Measurements from ENCODE around the gene MAML2. TPM values are rescaled to one million over a fixed set of nuclear protein-coding genes. Genes with fewer than 3 reads are reported as not detected.

The MAML2 gene
- total RNA-seq, 2 experiments from 2014 or later: 0.15 to 1.0 TPM

DNA sequence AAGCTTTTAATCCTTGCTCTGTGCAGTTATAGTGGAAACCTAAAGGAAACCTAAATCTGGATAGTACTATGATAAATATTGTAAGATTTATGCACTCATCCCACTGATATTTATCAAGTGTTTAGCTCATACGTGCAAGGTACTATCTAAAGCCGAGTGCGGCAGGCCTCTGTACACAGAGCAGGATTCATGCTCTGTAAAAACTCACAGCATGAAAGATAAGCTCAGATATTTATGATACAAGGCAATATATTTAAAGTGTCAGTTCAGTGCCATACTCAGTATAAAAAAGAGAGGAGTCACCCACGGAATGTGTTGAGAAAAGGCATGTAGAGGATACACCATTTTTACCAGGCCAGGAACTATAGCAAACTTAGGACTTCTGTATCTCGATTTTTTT lies 66.2 kb downstream of the MAML2 start:
- Histone ChIP-seq H3K4me1 (ENCODE audit: insufficient read depth, low read length, poor library complexity, severe bottlenecking) (no peaks in the 10 kb centered on the region), H3K27ac (ENCODE audit: low read depth, low read length, poor library complexity, severe bottlenecking) (no peak overlapping the region), H3K4me2 (ENCODE audit: low read length) (no peak overlapping the region), H3K9me2 (ENCODE audit: insufficient read depth, low read length) (no peaks in the 10 kb centered on the region), H2AFZ (ENCODE audit: low read length) (no peak overlapping the region), H3K4me3 (ENCODE audit: low read depth, low read length, poor library complexity, severe bottlenecking) (no peak overlapping the region), H4K20me1 (ENCODE audit: insufficient read depth, low read length) (no peaks in the 10 kb centered on the region), H3K9me3 (ENCODE audit: low read length) (no peaks in the 10 kb centered on the region), H3K36me3 (ENCODE audit: insufficient read depth, low read length) (no peaks in the 10 kb centered on the region), H3K79me2 (ENCODE audit: insufficient read depth, low read depth, low read length) (no peaks in the 10 kb centered on the region)
- DNase-seq (ENCODE audit: low spot score): no peak
- intact Hi-C loops (cut with micrococcal nuclease; ENCODE audit: unreplicated experiment): no loop called here
- ChIA-PET CTCF (ENCODE audit: unreplicated experiment) (interaction anchor here (0.6 kb wide), 1 partner anchor 113 kb away, joined by 4 read pairs; the partner anchor contains the start of genes CCDC82 and JRKL), POLR2A (interaction anchor here (0.7 to 2.2 kb wide), 6 partner anchors 9 to 194 kb away, joined by 3 to 14 read pairs (median 4); no protein-coding TSS in a partner anchor)
- TF ChIP-seq CTCF (conservative IDR thresholded peaks at IDR 0.05; ENCODE audit: low read length) (no peak), EZH2phosphoT487 (IDR thresholded peaks at IDR 0.05; ENCODE audit: borderline replicate concordance, low read depth, low read length) (no peak)
- no TSS peak for BruUV-seq (replicated peaks)

GRCh38 chr11:96275801-96276594 lies 67.0 kb downstream of the MAML2 start:
- Histone ChIP-seq H3K79me2 (ENCODE audit: insufficient read depth, low read depth, low read length) (no peaks in the 10 kb centered on the region), H3K9me2 (ENCODE audit: insufficient read depth, low read length) (no peaks in the 10 kb centered on the region), H3K4me3 (ENCODE audit: low read depth, low read length, poor library complexity, severe bottlenecking) (no peak overlapping the region), H3K4me2 (ENCODE audit: low read length) (no peak overlapping the region), H3K27ac (ENCODE audit: low read depth, low read length, poor library complexity, severe bottlenecking) (no peak overlapping the region), H3K4me1 (ENCODE audit: insufficient read depth, low read length, poor library complexity, severe bottlenecking) (no peaks in the 10 kb centered on the region), H4K20me1 (ENCODE audit: insufficient read depth, low read length) (no peaks in the 10 kb centered on the region), H2AFZ (ENCODE audit: low read length) (no peak overlapping the region), H3K9me3 (ENCODE audit: low read length) (no peaks in the 10 kb centered on the region), H3K36me3 (ENCODE audit: insufficient read depth, low read length) (no peaks in the 10 kb centered on the region)
- BruUV-seq (replicated peaks): no TSS peak
- TF ChIP-seq CTCF (conservative IDR thresholded peaks at IDR 0.05; ENCODE audit: low read length) (no peak), EZH2phosphoT487 (IDR thresholded peaks at IDR 0.05; ENCODE audit: borderline replicate concordance, low read depth, low read length) (no peak)
- ChIA-PET CTCF (ENCODE audit: unreplicated experiment) (interaction anchor here (0.6 kb wide), 1 partner anchor 114 kb away, joined by 4 read pairs; the partner anchor contains the start of genes CCDC82 and JRKL), POLR2A (interaction anchor here (0.6 to 2.2 kb wide), 11 partner anchors 8 to 353 kb away, joined by 3 to 14 read pairs (median 4); no protein-coding TSS in a partner anchor)
- intact Hi-C loops (cut with micrococcal nuclease; ENCODE audit: unreplicated experiment): no loop called here
- DNase-seq (ENCODE audit: low spot score): no peak

- Histone ChIP-seq H3K27ac (ENCODE audit: low read depth, low read length, poor library complexity, severe bottlenecking) (no peak overlapping the region), H3K9me3 (ENCODE audit: low read length) (peaks cover 7% of the 10 kb centered on the region; the same call in 1 of the 2 replicates), H3K79me2 (ENCODE audit: insufficient read depth, low read depth, low read length) (no peaks in the 10 kb centered on the region), H3K9me2 (ENCODE audit: insufficient read depth, low read length) (no peaks in the 10 kb centered on the region), H4K20me1 (ENCODE audit: insufficient read depth, low read length) (no peaks in the 10 kb centered on the region), H2AFZ (ENCODE audit: low read length) (no peak overlapping the region), H3K4me2 (ENCODE audit: low read length) (no peak overlapping the region), H3K4me1 (ENCODE audit: insufficient read depth, low read length, poor library complexity, severe bottlenecking) (no peaks in the 10 kb centered on the region), H3K36me3 (ENCODE audit: insufficient read depth, low read length) (no peaks in the 10 kb centered on the region), H3K4me3 (ENCODE audit: low read depth, low read length, poor library complexity, severe bottlenecking) (no peak overlapping the region)
- CTCF ChIA-PET (ENCODE audit: unreplicated experiment): no interaction called here
- DNase-seq (ENCODE audit: low spot score): no peak
- POLR2A ChIA-PET: interaction anchor here (0.7 to 1.4 kb wide), 2 partner anchors 13 to 44 kb away, joined by 3 read pairs; no protein-coding TSS in a partner anchor
- no peak for TF ChIP-seq CTCF (conservative IDR thresholded peaks at IDR 0.05; ENCODE audit: low read length)
- TF ChIP-seq EZH2phosphoT487 (IDR thresholded peaks at IDR 0.05; ENCODE audit: borderline replicate concordance, low read depth, low read length): no peak
- intact Hi-C loops (cut with micrococcal nuclease; ENCODE audit: unreplicated experiment): no loop called here
- no TSS peak for BruUV-seq (replicated peaks)
Observed at GRCh38 chr11:96273507-96273906, 69.5 kb downstream of the MAML2 start.
